HFF-Myc (cell line): ENCODE results near the gene THSD7B.
"Not testable (repeated sequence)": the region's sequence is repeated elsewhere in the genome, so short reads cannot be mapped to it uniquely, and the experiment has no call there.

ENCODE experiments used
- DNase-seq: peaks from one replicate; pipeline ENCODE4 v3.0.0-alpha.2; 2011; ENCODE audit warnings: low read depth; ENCODE audit errors: extremely low read depth
- H3K4me3 ChIP-seq: replicated peaks from 2 replicates; pipeline ENCODE4 v1.5.1; 2011; ENCODE audit warnings: low read depth, mild to moderate bottlenecking, control low read depth, low read length
- CTCF ChIP-seq: IDR thresholded peaks from 2 replicates; pipeline ENCODE4 v1.5.1; 2012; ENCODE audit warnings: mild to moderate bottlenecking, low read depth, low read length, control low read depth; ENCODE audit errors: missing control alignments

Gene THSD7B

GRCh38 chr2:137677466-137677865 lies 912.1 kb downstream of the THSD7B start:
- DNase-seq: no peak
- no peak for TF ChIP-seq CTCF
- no peak overlapping the region for H3K4me3 ChIP-seq

- no peak for TF ChIP-seq CTCF
- no peak for DNase-seq
These were observed 924.2 kb downstream of the THSD7B start for GRCh38 chr2:137689549-137689948.

GRCh38 chr2:137693534-137693933 lies 928.2 kb downstream of the THSD7B start:
- DNase-seq: no peak
- no peak overlapping the region for H3K4me3 ChIP-seq
- no peak for TF ChIP-seq CTCF

More at GRCh38 chr2:137689549-137689948, 924.2 kb downstream of the THSD7B start:
- no peak overlapping the region for H3K4me3 ChIP-seq

GRCh38 chr2:137696916-137697315 lies 931.6 kb downstream of the THSD7B start:
- no peak overlapping the region for H3K4me3 ChIP-seq

GRCh38 chr2:137700250-137700649 lies 934.9 kb downstream of the THSD7B start:
- not testable (repeated sequence) for DNase-seq, H3K4me3 ChIP-seq

More at GRCh38 chr2:137696916-137697315, 931.6 kb downstream of the THSD7B start:
- no peak for DNase-seq
- no peak for TF ChIP-seq CTCF

GRCh38 chr2:137700681-137701080 lies 935.3 kb downstream of the THSD7B start:
- DNase-seq: no peak
- no peak overlapping the region for H3K4me3 ChIP-seq
- no peak for TF ChIP-seq CTCF

- H3K4me3 ChIP-seq: no peak overlapping the region
- TF ChIP-seq CTCF: no peak
- no peak for DNase-seq
These were observed 940.0 kb downstream of the THSD7B start for GRCh38 chr2:137705296-137705695.
